SHP77 (cell line): ENCODE results near the gene ZDHHC11B.
"Not testable (repeated sequence)": the region's sequence is repeated elsewhere in the genome, so short reads cannot be mapped to it uniquely, and the experiment has no call there.

Experiments
- DNase-seq, 2 experiments: peaks; one replicate each; lab custom pipeline; 2025; lab: John Stamatoyannopoulos, UW

The ZDHHC11B gene

GRCh38 chr5:766666-767431 lies 17.7 kb downstream of the ZDHHC11B start:
- DNase-seq: no peak

GRCh38 chr5:765948-766631 lies 18.4 kb downstream of the ZDHHC11B start:
- no peak for DNase-seq

- no peak for DNase-seq
Observed at GRCh38 chr5:763998-764781, 20.3 kb downstream of the ZDHHC11B start.

- no peak for DNase-seq
Observed at GRCh38 chr5:763397-763796, 21.1 kb downstream of the ZDHHC11B start.

DNA sequence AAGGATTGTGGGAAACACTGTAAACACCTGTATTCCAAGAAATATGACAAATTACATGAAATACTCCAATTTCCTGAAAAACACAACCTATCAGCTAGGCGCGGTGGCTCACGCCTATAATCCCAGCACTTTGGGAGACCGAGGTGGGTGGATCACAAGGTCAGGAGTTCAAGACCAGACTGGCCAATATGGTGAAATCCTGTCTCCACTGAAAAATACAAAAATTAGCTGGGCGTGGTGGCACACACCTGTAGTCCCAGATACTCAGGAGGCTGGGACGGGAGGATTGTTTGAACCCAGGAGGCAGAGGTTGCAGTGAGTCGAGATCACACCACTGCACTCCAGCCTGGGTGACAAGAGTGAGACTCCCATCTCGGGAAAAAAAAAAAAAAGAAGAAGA lies 21.5 kb downstream of the ZDHHC11B start:
- not testable (repeated sequence) for DNase-seq

GRCh38 chr5:761854-762710 lies 22.4 kb downstream of the ZDHHC11B start:
- peak; percentile 33 to 34 for DNase-seq

- DNase-seq: no peak
Observed at GRCh38 chr5:761059-761771, 23.3 kb downstream of the ZDHHC11B start.

DNA sequence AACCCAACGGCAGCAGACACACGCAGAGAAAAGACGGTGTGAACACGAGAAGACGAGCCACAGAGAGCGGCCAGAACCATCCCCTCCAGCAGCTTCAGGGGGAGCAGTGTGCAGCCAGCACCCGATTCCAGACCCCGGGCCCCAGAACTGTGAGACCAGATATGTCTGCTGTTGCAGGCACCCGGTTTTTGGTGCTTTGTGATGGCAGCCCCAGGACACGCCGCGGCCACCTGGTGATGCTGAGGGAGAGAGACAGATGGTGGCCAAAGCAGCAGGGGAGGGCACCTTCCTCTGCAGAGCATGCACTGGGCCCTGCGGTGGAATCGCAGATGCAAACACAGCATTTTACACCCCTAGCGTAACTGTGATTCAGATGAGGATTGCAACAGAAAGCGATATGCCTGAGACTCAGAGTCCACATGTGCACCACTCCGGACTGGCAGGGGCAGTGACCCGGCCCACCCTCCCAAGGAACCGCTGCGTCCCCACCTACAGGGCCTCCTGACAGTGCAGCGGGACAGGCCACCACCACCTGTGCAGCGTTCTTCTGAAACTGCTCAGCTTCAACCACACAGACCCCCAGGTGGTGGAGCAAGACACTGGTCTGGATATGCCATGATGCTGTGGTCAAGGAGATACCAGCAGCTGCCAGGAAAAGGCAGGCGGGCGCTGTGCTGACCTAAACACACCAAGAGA lies 24.0 kb downstream of the ZDHHC11B start:
- DNase-seq: no peak

DNA sequence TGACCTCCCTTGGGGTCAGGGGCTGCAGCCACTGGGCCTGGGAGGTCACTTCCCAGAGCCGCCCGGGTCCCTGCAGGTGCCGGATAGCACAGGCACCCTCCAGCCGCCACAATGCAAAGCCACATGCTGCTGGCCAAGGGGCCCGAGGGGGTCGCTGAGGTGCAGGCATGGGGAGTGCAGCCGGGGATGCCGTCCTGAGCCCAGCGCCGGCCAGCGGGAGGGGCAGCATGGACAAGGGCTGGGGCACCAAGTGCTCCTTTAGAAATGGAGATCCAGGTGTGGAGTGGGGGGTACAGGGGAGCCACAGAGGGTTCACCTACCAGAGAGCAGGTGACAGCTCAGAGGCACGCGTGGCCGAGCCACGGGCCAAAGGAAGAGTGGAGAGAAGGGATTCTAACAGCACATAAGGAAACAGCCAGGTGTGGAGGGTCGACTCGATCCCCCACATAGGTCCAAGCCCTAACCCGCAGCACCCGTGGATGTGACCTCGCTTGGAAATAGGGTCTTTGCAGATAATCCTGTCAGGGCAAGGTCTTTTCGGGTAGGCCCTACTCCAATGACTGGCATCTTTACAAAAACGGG lies 24.7 kb downstream of the ZDHHC11B start:
- no peak for DNase-seq

DNA sequence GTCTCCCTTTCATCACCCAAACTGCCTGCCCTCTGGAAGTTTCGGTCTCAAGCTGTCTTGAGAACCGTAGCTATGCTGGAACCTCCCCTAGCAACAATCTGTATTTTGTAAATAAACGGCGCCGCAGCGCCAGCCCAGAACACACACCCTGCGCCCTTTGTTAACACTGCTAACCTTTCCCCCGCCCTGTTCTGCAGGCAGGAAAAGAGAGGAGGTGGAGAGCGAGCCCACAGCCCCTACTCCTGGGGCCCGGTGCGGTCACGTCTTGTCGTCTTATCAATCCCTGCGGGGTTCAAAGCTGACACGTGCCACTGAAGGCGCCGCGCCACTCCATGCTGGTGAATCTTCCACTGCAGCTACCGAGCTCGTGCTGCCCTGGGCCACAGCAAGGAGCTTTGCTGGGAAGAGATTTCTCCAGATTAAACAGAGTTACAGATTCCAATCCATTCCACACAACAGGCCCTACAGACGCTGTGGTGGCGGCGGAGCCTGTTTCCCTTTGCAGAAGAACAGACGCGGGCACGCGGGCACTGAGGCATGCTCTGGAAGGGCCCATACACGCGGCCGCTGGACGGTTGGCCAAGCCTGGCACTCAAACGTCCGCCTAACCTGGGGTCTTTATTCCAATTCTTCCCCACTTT lies 25.3 kb downstream of the ZDHHC11B start:
- DNase-seq: no peak

GRCh38 chr5:758698-759053 lies 25.9 kb downstream of the ZDHHC11B start:
- DNase-seq: no peak

DNA sequence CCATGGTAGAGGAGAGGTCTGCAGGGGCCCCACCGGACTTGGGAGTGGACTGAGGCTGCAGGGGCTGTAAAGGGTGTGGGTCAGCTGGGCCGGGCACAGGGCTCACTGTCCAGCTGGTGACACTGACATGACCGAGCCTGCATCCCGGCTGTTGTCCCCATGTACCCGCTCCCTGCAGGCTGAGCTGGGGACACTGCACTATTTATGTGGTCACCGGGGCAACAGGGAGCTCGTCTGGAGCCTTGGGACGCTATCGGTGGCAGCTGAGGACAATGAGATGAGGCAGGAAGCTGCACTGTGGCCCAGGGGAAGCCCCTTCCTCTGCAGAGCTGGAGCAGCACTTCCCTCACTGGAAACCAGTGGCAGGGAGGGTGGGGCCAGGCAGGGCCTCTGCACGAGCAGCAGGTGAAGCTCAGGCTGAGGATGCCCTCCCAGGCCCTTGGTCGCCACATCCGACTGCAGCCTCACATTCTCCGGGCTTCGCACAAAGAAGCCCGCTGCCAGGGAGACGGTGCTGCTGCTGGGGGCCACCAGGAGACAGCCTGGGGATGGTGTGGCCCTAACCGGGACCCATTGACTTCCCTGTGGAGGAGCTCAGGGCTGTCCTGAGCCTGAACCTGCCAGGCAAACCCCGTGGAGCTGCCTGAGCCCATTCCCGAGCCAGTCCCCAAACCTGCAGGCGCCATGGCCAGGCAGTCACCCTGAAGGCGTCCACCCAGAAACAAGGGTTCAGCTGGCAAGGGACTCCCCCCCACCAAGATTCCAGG lies 26.4 kb downstream of the ZDHHC11B start:
- no peak for DNase-seq

DNA sequence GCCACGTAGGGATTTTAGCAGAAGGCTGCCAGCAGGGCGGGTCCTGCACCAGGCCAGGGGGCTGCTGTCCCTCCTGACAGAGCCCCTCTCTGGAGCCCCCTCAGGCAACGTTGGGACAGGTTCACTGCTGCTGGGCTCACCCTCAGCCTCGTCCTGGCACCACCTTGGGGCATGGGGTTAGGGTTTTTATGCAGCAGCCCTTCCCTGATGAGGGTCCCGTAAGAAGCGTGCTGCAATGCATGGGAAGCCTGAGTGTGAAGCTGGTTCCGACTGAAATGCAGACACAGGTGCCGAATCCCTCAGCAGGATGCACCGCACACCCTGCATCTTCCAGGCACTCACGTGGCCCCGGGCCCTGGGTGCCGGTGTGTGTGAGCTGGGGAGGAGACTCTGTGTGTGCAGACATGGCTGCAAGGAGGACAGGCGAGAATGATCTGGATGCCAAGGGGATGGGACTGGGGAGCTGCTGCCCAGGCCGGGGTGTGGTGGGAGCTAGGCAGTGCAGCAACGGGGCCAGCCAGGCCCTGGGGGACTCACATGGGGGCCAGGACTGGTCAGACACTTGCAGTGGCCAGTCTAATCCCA lies 27.1 kb downstream of the ZDHHC11B start:
- no peak for DNase-seq

DNA sequence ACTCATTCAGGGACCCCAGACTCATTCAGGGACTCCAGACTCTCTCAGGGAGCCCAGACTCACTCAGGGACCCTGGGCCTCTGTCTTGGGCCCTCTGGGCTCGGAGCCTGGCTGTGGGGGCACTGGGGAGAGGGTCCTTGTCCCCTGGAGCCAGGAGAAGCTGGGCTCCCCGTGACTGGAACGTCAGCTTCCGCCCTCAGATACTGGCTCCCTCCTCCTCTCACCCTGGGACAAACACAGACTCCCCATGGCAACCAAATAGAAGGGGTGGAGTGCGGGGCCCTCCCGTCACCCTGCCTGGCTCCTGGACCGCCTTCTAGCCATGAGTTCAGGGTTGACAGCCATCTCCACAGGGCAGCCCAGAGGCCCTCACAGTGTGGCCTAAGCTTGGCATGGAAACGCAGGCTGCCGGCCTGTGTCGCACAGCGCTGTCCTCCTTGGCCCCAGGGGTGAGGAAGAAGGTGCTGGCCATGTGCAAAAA lies 27.6 kb downstream of the ZDHHC11B start:
- no peak for DNase-seq

DNA sequence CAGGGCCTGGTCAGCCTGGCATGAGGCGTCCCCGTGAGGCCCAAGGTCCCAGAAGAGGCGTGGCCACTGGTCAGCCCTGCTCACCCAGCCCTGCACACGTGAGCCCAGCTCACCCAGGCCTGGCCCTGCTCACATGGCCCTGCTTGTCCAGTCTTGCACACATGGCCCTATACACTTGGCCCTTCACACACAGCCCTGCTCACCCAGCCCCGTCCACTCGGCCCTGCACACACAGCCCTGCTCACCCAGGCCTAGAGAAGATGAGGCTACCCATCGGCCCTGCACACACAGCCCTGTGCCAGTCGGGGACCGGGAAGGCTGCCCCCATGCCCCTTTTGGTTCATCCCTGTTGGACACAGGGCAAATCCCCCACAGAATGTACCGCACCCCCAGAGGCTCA lies 28.4 kb downstream of the ZDHHC11B start:
- DNase-seq: no peak

DNA sequence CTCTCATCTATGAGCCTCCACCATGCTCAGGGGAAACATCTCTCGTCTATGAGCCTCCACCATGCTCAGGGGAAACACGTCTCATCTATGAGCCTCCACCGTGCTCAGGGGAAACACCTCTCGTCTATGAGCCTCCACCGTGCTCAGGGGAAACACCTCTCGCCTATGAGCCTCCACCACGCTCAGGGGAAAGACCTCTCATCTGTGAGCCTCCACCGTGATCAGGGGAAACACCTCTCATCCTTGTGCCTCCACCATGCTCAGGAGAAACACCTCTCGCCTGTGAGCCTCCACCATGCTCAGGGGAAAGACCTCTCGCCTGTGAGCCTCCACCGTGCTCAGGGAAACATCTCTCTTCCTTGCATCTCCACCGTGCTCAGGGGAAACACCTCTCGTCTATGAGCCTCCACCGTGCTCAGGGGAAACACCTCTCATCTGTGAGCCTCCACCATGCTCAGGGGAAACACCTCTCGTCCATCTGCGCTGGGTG lies 30.3 kb downstream of the ZDHHC11B start:
- not testable (repeated sequence) for DNase-seq

- DNase-seq: not testable (repeated sequence)
Observed at GRCh38 chr5:753567-754142, 30.9 kb downstream of the ZDHHC11B start.
